Astrocyte of the spinal cord (primary cell): ENCODE data around the gene CLEC6A.

Experiments
- DNase-seq: peaks from one replicate; pipeline ENCODE4 v3.0.0; 2011; ENCODE audit warnings: low read depth, low spot score
- H3K4me3 ChIP-seq: 2 replicates; pipeline ENCODE4 v1.5.1; 2011; ENCODE audit warnings: low read depth, mild to moderate bottlenecking, low read length, moderate library complexity
- in situ Hi-C: cut with HindIII; loops from 2 replicates; pipeline ENCODE4 v1.10.0; 2017; ENCODE audit warnings: low sequenced_read_pairs
- TF ChIP-seq, protein P1 (sequence below): IDR thresholded peaks from 2 replicates; pipeline ENCODE4 v1.5.1; 2012; ENCODE audit warnings: low read depth, mild to moderate bottlenecking, low read length, inconsistent platforms

The CLEC6A gene

DNA sequence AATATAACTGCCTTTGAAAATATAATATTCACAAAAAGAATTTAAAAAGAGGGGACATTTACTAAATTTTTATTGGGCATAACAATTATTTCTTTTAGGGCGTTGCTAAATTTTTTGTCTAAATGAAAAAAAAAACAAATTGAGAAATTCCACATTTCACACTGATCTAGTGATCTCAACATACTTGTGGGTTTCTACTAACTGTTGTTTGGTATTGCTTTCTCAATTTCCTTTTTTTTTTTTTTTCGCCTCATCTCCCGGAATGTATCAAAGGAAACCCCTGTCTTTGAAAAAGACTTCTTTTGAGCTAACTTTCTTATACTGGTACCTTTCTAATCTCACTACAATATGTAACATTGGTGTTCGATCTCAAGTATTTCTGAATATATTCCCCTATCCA, 57.5 kb downstream of the CLEC6A start, which contains the start of gene CLEC4D:
Gene CLEC4D (plus strand): TSS at position 248 of the 400 bp plus-strand sequence. CDS start 230 bp downstream, outside the sequence.
- H3K4me3 ChIP-seq = no peak within 1 kb of the TSS
- in situ Hi-C loops = no loop called here
- DNase-seq = no peak
- TF ChIP-seq, protein P1, sequence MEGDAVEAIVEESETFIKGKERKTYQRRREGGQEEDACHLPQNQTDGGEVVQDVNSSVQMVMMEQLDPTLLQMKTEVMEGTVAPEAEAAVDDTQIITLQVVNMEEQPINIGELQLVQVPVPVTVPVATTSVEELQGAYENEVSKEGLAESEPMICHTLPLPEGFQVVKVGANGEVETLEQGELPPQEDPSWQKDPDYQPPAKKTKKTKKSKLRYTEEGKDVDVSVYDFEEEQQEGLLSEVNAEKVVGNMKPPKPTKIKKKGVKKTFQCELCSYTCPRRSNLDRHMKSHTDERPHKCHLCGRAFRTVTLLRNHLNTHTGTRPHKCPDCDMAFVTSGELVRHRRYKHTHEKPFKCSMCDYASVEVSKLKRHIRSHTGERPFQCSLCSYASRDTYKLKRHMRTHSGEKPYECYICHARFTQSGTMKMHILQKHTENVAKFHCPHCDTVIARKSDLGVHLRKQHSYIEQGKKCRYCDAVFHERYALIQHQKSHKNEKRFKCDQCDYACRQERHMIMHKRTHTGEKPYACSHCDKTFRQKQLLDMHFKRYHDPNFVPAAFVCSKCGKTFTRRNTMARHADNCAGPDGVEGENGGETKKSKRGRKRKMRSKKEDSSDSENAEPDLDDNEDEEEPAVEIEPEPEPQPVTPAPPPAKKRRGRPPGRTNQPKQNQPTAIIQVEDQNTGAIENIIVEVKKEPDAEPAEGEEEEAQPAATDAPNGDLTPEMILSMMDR = no peak

DNA sequence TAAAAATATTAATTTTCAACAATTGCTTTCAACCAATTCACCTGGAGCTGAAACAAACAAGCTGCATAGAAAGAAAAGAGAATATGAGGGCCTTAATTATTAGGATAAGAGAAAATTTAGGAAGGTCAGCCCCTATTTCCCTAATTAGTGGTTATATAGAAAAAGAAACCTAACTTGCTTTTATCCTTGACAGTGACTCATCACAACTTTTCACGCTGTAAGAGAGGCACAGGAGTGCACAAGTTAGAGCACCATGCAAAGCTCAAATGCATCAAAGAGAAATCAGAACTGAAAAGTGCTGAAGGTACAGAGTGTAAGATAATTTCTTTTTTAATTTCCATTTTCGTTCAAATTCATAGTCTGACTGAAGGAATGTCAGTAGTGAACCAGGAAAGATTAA, 62.2 kb downstream of the CLEC6A start:
- TF ChIP-seq, protein P1 = no peak
- in situ Hi-C loops = no loop called here
- DNase-seq = no peak
- no peak overlapping the region for H3K4me3 ChIP-seq

DNA sequence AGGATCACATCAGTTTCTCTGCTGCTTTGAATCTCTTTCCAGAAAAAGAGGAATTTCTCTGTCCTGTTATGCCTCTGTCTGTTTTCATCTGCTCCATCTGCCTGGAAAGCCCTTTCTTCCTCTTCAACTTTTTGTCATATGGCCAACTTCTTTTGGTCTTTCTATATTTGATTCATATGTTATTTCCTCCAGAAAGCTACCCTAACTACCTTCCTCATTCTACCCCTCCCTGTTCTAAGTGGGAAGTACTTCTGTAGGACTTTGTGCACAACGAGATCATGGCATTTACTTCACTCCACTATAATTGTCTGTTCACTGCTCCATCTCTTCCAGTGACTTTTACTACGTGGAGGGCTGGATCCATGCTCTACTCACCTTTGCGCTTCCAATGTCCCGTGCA, 63.4 kb downstream of the CLEC6A start:
- TF ChIP-seq, protein P1 = no peak
- H3K4me3 ChIP-seq = no peak overlapping the region
- DNase-seq = no peak
- in situ Hi-C loops = no loop called here

DNA sequence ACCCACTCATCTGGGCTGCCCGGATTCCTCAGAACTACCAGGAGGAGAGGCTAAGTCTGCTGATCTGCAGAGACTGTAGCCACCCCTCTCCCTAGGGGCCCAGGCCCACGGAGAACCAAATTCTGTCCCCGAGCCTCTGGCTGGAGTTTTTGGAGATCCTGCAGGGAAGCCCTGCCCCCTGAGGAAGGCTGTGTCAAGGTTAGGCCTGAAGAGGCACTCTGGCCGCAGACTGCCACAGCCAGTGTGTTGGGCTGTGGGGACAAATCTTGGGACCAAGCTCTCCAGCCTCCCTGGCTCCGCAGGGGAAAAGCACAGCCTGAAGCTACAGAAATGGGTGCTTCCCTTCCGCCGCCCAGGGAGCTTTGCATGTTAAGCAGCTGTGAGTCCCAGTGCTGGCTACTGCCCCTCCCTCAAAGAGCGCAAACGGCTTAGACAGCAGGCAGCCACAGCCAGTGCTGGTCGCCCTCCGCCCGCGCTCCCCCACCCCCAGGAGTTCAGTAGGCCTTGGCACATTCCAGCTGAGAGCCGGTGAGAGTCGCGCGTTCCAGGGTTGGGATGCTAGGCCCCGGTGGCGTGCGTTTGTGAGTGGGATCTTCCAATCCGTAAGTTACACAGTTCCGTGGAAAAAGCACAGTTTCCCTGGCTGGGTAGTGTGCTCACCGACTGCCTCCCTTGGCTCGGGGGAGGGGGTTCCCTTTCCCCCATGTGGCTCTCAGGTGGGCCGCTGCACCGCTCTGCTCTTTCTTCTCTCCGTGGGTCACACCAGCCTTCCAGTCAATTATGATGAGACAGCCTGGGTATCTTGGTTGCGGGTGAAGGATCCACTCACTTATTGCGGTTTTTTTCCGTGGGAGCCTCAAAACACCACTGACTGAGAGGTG, 71.7 kb downstream of the CLEC6A start:
- no peak for DNase-seq
- no peak overlapping the region for H3K4me3 ChIP-seq
- TF ChIP-seq, protein P1 = no peak
- in situ Hi-C loops = no loop called here
